HepG2 (cell line): ENCODE measurements around the gene SLC9A9. TPM values are rescaled to one million over a fixed set of nuclear protein-coding genes. Genes with fewer than 3 reads are reported as not detected.

Source experiments
- ATAC-seq: fragments of 200-7000 bp; cut with Tn5 transposase; 3 replicates; pipeline ENCODE4 v1.9.1; 2020; ENCODE audit warnings: mild to moderate bottlenecking, moderate library complexity
- BruUV-seq: library from RNA; stranded (reverse); fragments of 400-500 nt; replicated peaks from 2 replicates; lab custom pipeline; 2021; lab: Mats Ljungman, UMichigan
- CTCF ChIA-PET: fragments of 300-600 bp; formaldehyde crosslinking; extraction: SDS; loops from one replicate; lab custom pipeline; 2021; ENCODE audit warnings: low total read pairs, inconsistent platforms, low intra/inter-chr PET ratio; lab: Yijun Ruan, JAX
- POLR2A ChIA-PET: fragments of 350-600 bp; sonication (Branson Sonifier 250); formaldehyde crosslinking; loops from one replicate; lab custom pipeline; 2020; ENCODE audit warnings: antibody characterized with exemption, inconsistent platforms; lab: Yijun Ruan, JAX
- DNase-seq: peaks from one replicate; pipeline ENCODE4 v3.0.0-alpha.2; 2015; ENCODE audit warnings: low spot score
- FAIRE-seq: peaks from 3 replicates; lab custom pipeline; 2011; peaks lifted over from hg19 to GRCh38; lab: Jason Lieb, UNC
- H2AFZ ChIP-seq: one replicate; pipeline ENCODE4 v1.6.1; 2011; ENCODE audit warnings: low read length, inconsistent platforms
- H3K27ac ChIP-seq: fragments of 300-600 bp; 3 replicates; pipeline ENCODE4 v1.8.0; 2011; ENCODE audit warnings: mixed run types, mild to moderate bottlenecking, mixed read lengths, low read length, inconsistent platforms; ENCODE audit not compliant: insufficient read depth; ENCODE audit errors: extremely low read length
- H3K27me3 ChIP-seq, 2 experiments: fragments of 200-600 bp in 1 of 2; 2 replicates in 1 of 2; 3 replicates in 1 of 2; pipeline versions ENCODE4 v1.6.0 to v1.8.0; 2011; ENCODE audit warnings: low read length in 2 of 2, mild to moderate bottlenecking in 2 of 2, moderate library complexity in 2 of 2, inconsistent platforms in 1 of 2; ENCODE audit not compliant: insufficient read depth in 2 of 2, control insufficient read depth in 1 of 2
- H3K36me3 ChIP-seq, 2 experiments: fragments of 200-600 bp in 1 of 2; replicated peaks in 1 of 2; 2 replicates in 1 of 2; 3 replicates in 1 of 2; pipeline versions ENCODE4 v1.5.1 to v1.8.0; 2011; ENCODE audit warnings: low read length in 2 of 2, inconsistent platforms in 1 of 2; ENCODE audit not compliant: insufficient read depth in 2 of 2, control insufficient read depth in 1 of 2
- H3K4me1 ChIP-seq: 2 replicates; pipeline ENCODE4 v1.5.1; 2012; ENCODE audit warnings: low read length, inconsistent platforms; ENCODE audit not compliant: insufficient read depth
- H3K4me2 ChIP-seq: 2 replicates; pipeline ENCODE4 v1.6.0; 2011; ENCODE audit warnings: low read depth, low read length, inconsistent platforms
- H3K4me3 ChIP-seq, 3 experiments: fragments of 200-600 bp in 1 of 3; sonication (generic), shearing (Covaris generic) in 1 of 3; replicated peaks in 1 of 3; 2 replicates each; pipeline ENCODE4 v1.5.1; 2011 to 2016; ENCODE audit warnings: low read length in 3 of 3, inconsistent platforms in 2 of 3, low read depth in 2 of 3, mild to moderate bottlenecking in 2 of 3, control low read depth in 1 of 3, mixed read lengths in 1 of 3; ENCODE audit not compliant: insufficient read depth in 1 of 3
- H3K79me2 ChIP-seq: one replicate; pipeline ENCODE4 v1.6.1; 2011; ENCODE audit warnings: low read length, inconsistent platforms; ENCODE audit not compliant: insufficient read depth
- H3K9ac ChIP-seq: 2 replicates; pipeline ENCODE4 v1.6.0; 2011; ENCODE audit warnings: mild to moderate bottlenecking, low read depth, low read length, inconsistent platforms; ENCODE audit not compliant: insufficient read depth
- H3K9me3 ChIP-seq: 2 replicates; pipeline ENCODE4 v1.5.1; 2012; ENCODE audit warnings: mild to moderate bottlenecking, low read length
- H4K20me1 ChIP-seq: 2 replicates; pipeline ENCODE4 v1.6.0; 2011; ENCODE audit warnings: inconsistent platforms, mild to moderate bottlenecking, low read length, moderate library complexity; ENCODE audit not compliant: insufficient read depth
- KLF11 ChIP-seq: IDR thresholded peaks from 2 replicates; pipeline ENCODE4 v1.6.1; 2016; ENCODE audit warnings: missing compliant biosample characterization
- MATR3 ChIP-seq: sonication (generic); formaldehyde crosslinking; IDR thresholded peaks from 2 replicates; pipeline ENCODE4 v1.4.0; 2020; ENCODE audit warnings: missing genetic modification reagents
- NR0B2 ChIP-seq: sonication (generic); formaldehyde crosslinking; IDR thresholded peaks from 2 replicates; pipeline ENCODE4 v1.4.0; 2020; ENCODE audit warnings: mild to moderate bottlenecking, missing genetic modification reagents
- RBFOX2 ChIP-seq: fragments of 200-400 bp; formaldehyde crosslinking; IDR thresholded peaks from 2 replicates; pipeline ENCODE4 v1.6.1; 2017; ENCODE audit warnings: low read depth, mild to moderate bottlenecking, low read length
- REXO4 ChIP-seq: sonication (generic); formaldehyde crosslinking; IDR thresholded peaks from 2 replicates; pipeline ENCODE4 v1.8.0; 2022; ENCODE audit warnings: missing genetic modification reagents, mild to moderate bottlenecking, borderline replicate concordance
- ZHX1 ChIP-seq: sonication (generic); formaldehyde crosslinking; IDR thresholded peaks from 2 replicates; pipeline ENCODE4 v1.8.1; 2022; ENCODE audit warnings: low read depth, mild to moderate bottlenecking, missing genetic modification reagents
- ZNF563 ChIP-seq: sonication (generic); formaldehyde crosslinking; IDR thresholded peaks from 2 replicates; pipeline ENCODE4 v1.8.0; 2022; ENCODE audit warnings: mild to moderate bottlenecking, moderate library complexity, missing genetic modification reagents
- ZNF605 ChIP-seq: sonication (generic); formaldehyde crosslinking; IDR thresholded peaks from 2 replicates; pipeline ENCODE4 v1.8.0; 2022; ENCODE audit warnings: mild to moderate bottlenecking, missing genetic modification reagents
- ZNF609 ChIP-seq: sonication (generic); formaldehyde crosslinking; IDR thresholded peaks from 2 replicates; pipeline ENCODE4 v1.4.0; 2020; ENCODE audit warnings: mild to moderate bottlenecking, missing genetic modification reagents, borderline replicate concordance
- ZNF672 ChIP-seq: sonication (generic); formaldehyde crosslinking; IDR thresholded peaks from 2 replicates; pipeline ENCODE4 v1.8.1; 2022; ENCODE audit warnings: missing genetic modification reagents
- ZNF674 ChIP-seq: sonication (generic); formaldehyde crosslinking; IDR thresholded peaks from 2 replicates; pipeline ENCODE4 v1.5.0; 2020; ENCODE audit warnings: low read depth, mild to moderate bottlenecking, missing genetic modification reagents
- ZNF777 ChIP-seq: sonication (generic); formaldehyde crosslinking; IDR thresholded peaks from 2 replicates; pipeline ENCODE4 v1.4.0; 2020; ENCODE audit warnings: missing genetic modification reagents
- ZNF800 ChIP-seq: sonication (generic); formaldehyde crosslinking; IDR thresholded peaks from 2 replicates; pipeline ENCODE4 v1.4.0; 2020; ENCODE audit warnings: missing genetic modification reagents
- ZNF841 ChIP-seq: sonication (generic); formaldehyde crosslinking; IDR thresholded peaks from 2 replicates; pipeline ENCODE4 v1.8.1; 2023; ENCODE audit warnings: missing genetic modification reagents, borderline replicate concordance
- ZSCAN12 ChIP-seq: sonication (generic); formaldehyde crosslinking; IDR thresholded peaks from 2 replicates; pipeline ENCODE4 v1.9.0; 2021; ENCODE audit warnings: mild to moderate bottlenecking, missing genetic modification reagents
- ZSCAN25 ChIP-seq: sonication (generic); formaldehyde crosslinking; IDR thresholded peaks from 2 replicates; pipeline ENCODE4 v1.8.0; 2022; ENCODE audit warnings: mild to moderate bottlenecking, missing genetic modification reagents
- WGBS: methylation state at CpG from one replicate; pipeline ENCODE4 v1.1.6; 2017; ENCODE audit warnings: low lambda C conversion rate; 5-methylcytosine and 5-hydroxymethylcytosine counted together
- in situ Hi-C: cut with HindIII; loops from 2 replicates; pipeline ENCODE4 v1.10.0; 2017; ENCODE audit warnings: low pct_unique_long_range_greater_than_20kb; ENCODE audit not compliant: extremely low pct_ligation_motif_present
- intact Hi-C: fragments of 100-400 bp; cut with micrococcal nuclease; formaldehyde crosslinking; loops from one replicate; pipeline ENCODE4 v1.10.0; 2022; ENCODE audit not compliant: unreplicated experiment
- polyA plus RNA-seq, 8 experiments: library from polyadenylated mRNA; depleted of rRNA in 3 of 8; stranded (reverse) in 7 of 8; unstranded in 1 of 8; fragments of >200 nt; fragmentation: Illumina TruSeq in 4 of 8; extraction: Trizol in 4 of 8; gene quantifications; 2 replicates each; pipeline versions ENCODE4 v1.2.1 to v1.2.3, GENCODE V29; 2011 to 2016; ENCODE audit warnings: low read depth in 4 of 8, missing spikeins in 1 of 8, mixed read lengths in 1 of 8; ENCODE audit not compliant: insufficient read depth in 1 of 8
- total RNA-seq, 5 experiments: library from RNA; depleted of rRNA; stranded (reverse); fragments of >200 nt; fragmentation: Illumina TruSeq; extraction: Trizol; gene quantifications; 2 replicates each; pipeline ENCODE4 v1.2.3, GENCODE V29; 2016; ENCODE audit warnings: low read depth in 1 of 5

Gene SLC9A9
- total and polyA plus RNA-seq, 2 of the 13 experiments (the other 11 are each of a cell fraction or from before 2014, with no cell fraction given): not detected

GRCh38 chr3:143288944-143289343 is 559.3 kb downstream of the SLC9A9 start:
- POLR2A ChIA-PET: no interaction called here
- H3K9me3 ChIP-seq: no peaks in the 10 kb centered on the region
- H3K27ac ChIP-seq: no peak overlapping the region
- in situ Hi-C loops (no loop called here), intact Hi-C loops (no loop called here)
- ATAC-seq (no peak), FAIRE-seq (no peak), DNase-seq (no peak)
- 0% methylated on average over 1 of the region's 2 CpGs for WGBS
- no peak overlapping the region for H3K4me3 ChIP-seq
- BruUV-seq: no TSS peak
- H3K4me1 ChIP-seq: no peaks in the 10 kb centered on the region
- no peaks in the 10 kb centered on the region for H3K36me3 ChIP-seq
- CTCF ChIA-PET: no interaction called here
- H3K9ac ChIP-seq: no peak overlapping the region
- H2AFZ ChIP-seq: no peak overlapping the region
- no peaks in the 10 kb centered on the region for H3K79me2 ChIP-seq
- no peaks in the 10 kb centered on the region for H3K27me3 ChIP-seq
- no peaks in the 10 kb centered on the region for H4K20me1 ChIP-seq
- H3K4me2 ChIP-seq: no peak overlapping the region
- TF ChIP-seq ZHX1 (CRISPR knock-in tag) (no peak), RBFOX2 (no peak), ZNF672 (CRISPR knock-in tag) (no peak), ZNF800 (CRISPR knock-in tag) (no peak), ZSCAN25 (CRISPR knock-in tag) (no peak), ZNF609 (CRISPR knock-in tag) (no peak), MATR3 (CRISPR knock-in tag) (no peak), ZNF563 (CRISPR knock-in tag) (no peak), ZSCAN12 (no peak), REXO4 (CRISPR knock-in tag) (no peak), ZNF605 (no peak), KLF11 (no peak), NR0B2 (CRISPR knock-in tag) (no peak), ZNF841 (no peak), ZNF674 (CRISPR knock-in tag) (no peak), ZNF777 (CRISPR knock-in tag) (no peak)
